Fibroblast of the aortic adventitia (primary cell): ENCODE measurements around the gene SNRNP70. TPM values are rescaled to one million over a fixed set of nuclear protein-coding genes. Genes with fewer than 3 reads are reported as not detected.
"Not testable (repeated sequence)": the region's sequence is repeated elsewhere in the genome, so short reads cannot be mapped to it uniquely, and the experiment has no call there.

Experiments used
- DNase-seq: peaks from one replicate; pipeline ENCODE4 v3.0.0-alpha.2; 2010; ENCODE audit warnings: low read depth
- H3K4me3 ChIP-seq: 2 replicates; pipeline ENCODE4 v1.5.1; 2011; ENCODE audit warnings: low read depth, mild to moderate bottlenecking, control low read depth, low read length, moderate library complexity
- total RNA-seq: library from RNA; depleted of rRNA; stranded (reverse); fragments of >200 nt; gene quantifications from 2 replicates; pipeline ENCODE4 v1.2.3, GENCODE V29; 2012; ENCODE audit warnings: low replicate concordance
- TF ChIP-seq, protein P1 (sequence below): IDR thresholded peaks from 2 replicates; pipeline ENCODE4 v1.5.1; 2011; ENCODE audit warnings: mild to moderate bottlenecking, low read length, control low read depth, inconsistent platforms; ENCODE audit not compliant: insufficient read depth

SNRNP70 gene
- total RNA-seq, 1 donor: 111 TPM

GRCh38 chr19:49056101-49056901, 28.9 kb upstream of the SNRNP70 start:
- H3K4me3 ChIP-seq: peak overlapping the region; percentile 66
- peak; percentile 33 for DNase-seq
- TF ChIP-seq, protein P1, sequence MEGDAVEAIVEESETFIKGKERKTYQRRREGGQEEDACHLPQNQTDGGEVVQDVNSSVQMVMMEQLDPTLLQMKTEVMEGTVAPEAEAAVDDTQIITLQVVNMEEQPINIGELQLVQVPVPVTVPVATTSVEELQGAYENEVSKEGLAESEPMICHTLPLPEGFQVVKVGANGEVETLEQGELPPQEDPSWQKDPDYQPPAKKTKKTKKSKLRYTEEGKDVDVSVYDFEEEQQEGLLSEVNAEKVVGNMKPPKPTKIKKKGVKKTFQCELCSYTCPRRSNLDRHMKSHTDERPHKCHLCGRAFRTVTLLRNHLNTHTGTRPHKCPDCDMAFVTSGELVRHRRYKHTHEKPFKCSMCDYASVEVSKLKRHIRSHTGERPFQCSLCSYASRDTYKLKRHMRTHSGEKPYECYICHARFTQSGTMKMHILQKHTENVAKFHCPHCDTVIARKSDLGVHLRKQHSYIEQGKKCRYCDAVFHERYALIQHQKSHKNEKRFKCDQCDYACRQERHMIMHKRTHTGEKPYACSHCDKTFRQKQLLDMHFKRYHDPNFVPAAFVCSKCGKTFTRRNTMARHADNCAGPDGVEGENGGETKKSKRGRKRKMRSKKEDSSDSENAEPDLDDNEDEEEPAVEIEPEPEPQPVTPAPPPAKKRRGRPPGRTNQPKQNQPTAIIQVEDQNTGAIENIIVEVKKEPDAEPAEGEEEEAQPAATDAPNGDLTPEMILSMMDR: peak; percentile 31

GRCh38 chr19:49056902-49057596, 28.2 kb upstream of the SNRNP70 start:
- DNase-seq: not testable (repeated sequence)
- peak overlapping the region; percentile 66 for H3K4me3 ChIP-seq

DNA sequence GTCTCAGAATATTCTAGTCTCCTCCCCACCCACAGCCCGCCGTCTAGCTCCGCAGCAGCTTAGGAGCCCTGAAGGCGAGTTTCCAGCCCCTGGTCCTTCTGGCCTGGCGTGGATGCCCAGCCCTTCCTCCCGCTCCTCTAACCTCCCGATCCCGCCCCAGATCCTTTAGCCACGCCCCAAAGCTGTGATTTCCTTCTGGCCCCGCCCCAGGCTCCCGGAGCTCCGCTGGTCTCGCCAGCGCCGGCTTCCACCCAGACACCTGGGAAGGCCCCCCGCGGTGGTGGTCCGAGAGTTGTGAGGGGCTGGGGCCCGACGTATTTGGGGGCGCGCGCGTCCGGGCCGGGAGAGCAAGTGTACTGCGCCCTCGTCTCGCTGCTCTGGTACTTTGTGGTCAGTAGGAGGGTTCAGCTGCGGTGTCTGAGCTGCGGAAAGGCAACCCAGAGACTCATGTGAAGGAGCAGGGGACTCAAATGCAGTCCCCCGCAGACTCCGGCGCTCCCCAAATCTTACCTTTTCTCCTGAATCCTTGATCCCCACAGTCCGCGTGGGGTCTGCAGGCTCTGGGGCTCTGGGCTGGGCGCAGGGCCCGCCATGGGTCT, 27.5 kb upstream of the SNRNP70 start, which contains the start of gene CGB7:
Gene CGB7, minus strand, starts transcription at position 114 of the 599 bp plus-strand sequence. CDS start 2,374 bp downstream, outside the sequence.
- DNase-seq: peak; percentile 50
- TF ChIP-seq, protein P1: no peak
- peak within 1 kb of the TSS; percentile 66 for H3K4me3 ChIP-seq

GRCh38 chr19:49058562-49058961, 26.7 kb upstream of the SNRNP70 start:
- DNase-seq: peak; percentile 31
- TF ChIP-seq, protein P1: no peak
- no peak overlapping the region for H3K4me3 ChIP-seq

GRCh38 chr19:49059053-49059452, 26.2 kb upstream of the SNRNP70 start:
- TF ChIP-seq, protein P1: no peak

DNA sequence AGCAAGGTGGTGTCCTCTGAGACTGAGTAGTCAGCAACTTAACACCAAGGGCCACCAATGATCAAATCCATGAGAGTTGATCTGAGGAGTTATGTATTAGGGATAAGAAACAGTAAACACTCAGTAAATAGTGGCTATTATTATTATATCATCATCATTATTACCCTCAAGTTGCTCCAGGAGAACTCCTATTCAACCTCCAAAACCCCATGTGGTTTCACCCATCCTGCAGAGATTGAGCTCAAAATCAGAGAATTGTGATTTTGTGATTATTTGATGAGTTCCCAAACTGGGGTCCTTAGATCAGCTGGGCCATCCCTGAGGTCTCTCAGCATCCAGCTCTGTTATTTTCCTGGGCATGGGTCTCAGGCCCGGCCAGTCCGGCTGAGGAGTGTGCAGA, 24.3 kb upstream of the SNRNP70 start:
- no peak for DNase-seq
- no peak overlapping the region for H3K4me3 ChIP-seq
- TF ChIP-seq, protein P1: no peak

More at GRCh38 chr19:49059053-49059452, 26.2 kb upstream of the SNRNP70 start:
- DNase-seq: no peak
- H3K4me3 ChIP-seq: no peak overlapping the region

- TF ChIP-seq, protein P1: no peak
- no peak overlapping the region for H3K4me3 ChIP-seq
- DNase-seq: no peak
Measured at GRCh38 chr19:49061445-49061844, 23.8 kb upstream of the SNRNP70 start.
